Measurements from ENCODE around the gene TRA2B. TPM values are rescaled to one million over a fixed set of nuclear protein-coding genes. Genes with fewer than 3 reads are reported as not detected.

Gene TRA2B
- total and polyA plus RNA-seq, 7 experiments from 2014 or later, result 182 to 673 (median 216) TPM

DNA sequence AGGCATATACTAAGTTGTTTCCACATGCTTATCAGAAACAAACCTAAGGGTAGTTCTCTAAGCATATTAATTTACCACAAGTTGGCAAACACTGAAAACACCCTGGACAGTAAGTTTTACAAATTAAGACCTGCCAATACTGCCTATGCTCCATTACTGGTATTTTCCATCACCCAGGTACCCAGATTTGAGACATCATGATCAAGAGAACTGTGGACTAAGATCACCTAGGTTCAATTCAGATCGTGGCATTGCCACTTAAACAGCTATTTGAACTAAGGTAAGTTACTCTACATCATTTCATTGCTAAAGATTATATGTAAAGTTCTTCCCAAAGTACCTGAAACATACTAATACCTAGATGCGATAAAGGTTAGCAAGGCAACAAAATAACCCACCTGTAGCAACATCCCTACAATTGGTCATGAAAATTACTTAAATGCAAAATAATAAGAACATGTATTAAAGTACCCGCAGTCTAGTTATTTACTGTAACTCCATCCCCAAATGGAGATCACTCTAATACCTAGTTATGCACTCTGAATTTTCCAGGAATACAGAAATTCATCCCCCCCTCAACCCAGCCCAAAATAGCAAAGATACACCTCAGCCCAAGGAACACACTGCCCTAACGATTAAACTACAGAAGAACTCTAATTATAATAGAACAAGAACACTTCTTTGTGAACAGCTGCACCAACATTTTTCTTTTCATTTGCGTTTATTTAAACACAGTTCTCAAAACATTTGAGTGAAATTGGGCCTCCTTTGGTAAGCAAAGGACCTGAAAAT lies 21.6 kb downstream of the TRA2B start:
- no peaks in the 10 kb centered on the region for H3K9me3 Mint-ChIP-seq
- CTCF ChIA-PET, result no interaction called here
- no peak overlapping the region for H3K27ac ChIP-seq (ENCODE audit: low read depth, low read length)

GRCh38 chr3:185915642-185916041 lies 22.2 kb downstream of the TRA2B start:
- no peaks in the 10 kb centered on the region for H3K9me3 ChIP-seq (ENCODE audit: control insufficient read depth in 2 of 3, low read length in 3 of 3)
- no peak overlapping the region for H3K4me3 ChIP-seq (ENCODE audit: low read length)
- no peaks in the 10 kb centered on the region for H3K27me3 Mint-ChIP-seq
- H3K4me3 Mint-ChIP-seq, result no peak overlapping the region
- peaks cover 5 to 52% (median 27%) of the 10 kb centered on the region in 5 donors for H3K36me3 Mint-ChIP-seq
- H3K36me3 ChIP-seq (ENCODE audit: control insufficient read depth in 2 of 3, insufficient read depth in 3 of 3, low read length in 3 of 3), result peaks cover 15 to 60% (median 42%) of the 10 kb centered on the region in 3 experiments
- H3K9me3 Mint-ChIP-seq, result no peaks in the 10 kb centered on the region
- DNase-seq (no peak), ATAC-seq (no peak)
- peaks cover 2 to 11% (median 7%) of the 10 kb centered on the region in 7 donors for H3K4me1 Mint-ChIP-seq
- POLR2A ChIA-PET, result interaction anchor here (1.7 kb wide), 1 partner anchor 22 kb away, joined by 5 read pairs; the partner anchor contains the start of gene TRA2B
- H3K4me1 ChIP-seq (ENCODE audit: control insufficient read depth in 2 of 2, insufficient read depth in 2 of 2, low read length in 2 of 2), result no peaks in the 10 kb centered on the region
- no peak overlapping the region for H3K27ac ChIP-seq (ENCODE audit: low read depth, low read length)
- peak overlapping the region in 6 of 9 donors; percentile 11 to 84 (median 42) for H3K27ac Mint-ChIP-seq
- H3K27me3 ChIP-seq (ENCODE audit: control insufficient read depth in 2 of 2, insufficient read depth in 2 of 2, low read length in 2 of 2), result no peaks in the 10 kb centered on the region
- intact Hi-C loops (cut with micrococcal nuclease), result no loop called here
- CTCF ChIA-PET, result interaction anchor here (1.4 kb wide), 1 partner anchor 28 kb away, joined by 4 read pairs; no protein-coding TSS in a partner anchor

More for the DNA sequence above, 21.6 kb downstream of the TRA2B start:
- H3K9me3 ChIP-seq (ENCODE audit: control insufficient read depth in 2 of 3, low read length in 3 of 3), result no peaks in the 10 kb centered on the region
- no peak for ATAC-seq
- intact Hi-C loops (cut with micrococcal nuclease), result no loop called here
- Mint-ChIP-seq H3K27ac (peak overlapping the region in 5 of 9 donors; percentile 7 to 58 (median 27)), H3K4me1 (peaks cover 2 to 11% (median 7%) of the 10 kb centered on the region in 7 donors), H3K36me3 (peaks cover 5 to 57% (median 32%) of the 10 kb centered on the region in 5 donors), H3K27me3 (no peaks in the 10 kb centered on the region), H3K4me3 (no peak overlapping the region)
- H3K4me1 ChIP-seq (ENCODE audit: control insufficient read depth in 2 of 2, insufficient read depth in 2 of 2, low read length in 2 of 2), result no peaks in the 10 kb centered on the region
- no peaks in the 10 kb centered on the region for H3K27me3 ChIP-seq (ENCODE audit: control insufficient read depth in 2 of 2, insufficient read depth in 2 of 2, low read length in 2 of 2)
- POLR2A ChIA-PET, result interaction anchor here (1.7 kb wide), 1 partner anchor 21 kb away, joined by 5 read pairs; the partner anchor contains the start of gene TRA2B
- DNase-seq, result no peak
- H3K36me3 ChIP-seq (ENCODE audit: control insufficient read depth in 2 of 3, insufficient read depth in 3 of 3, low read length in 3 of 3), result peaks cover 19 to 66% (median 42%) of the 10 kb centered on the region in 3 experiments
- H3K4me3 ChIP-seq (ENCODE audit: low read length), result no peak overlapping the region

DNA sequence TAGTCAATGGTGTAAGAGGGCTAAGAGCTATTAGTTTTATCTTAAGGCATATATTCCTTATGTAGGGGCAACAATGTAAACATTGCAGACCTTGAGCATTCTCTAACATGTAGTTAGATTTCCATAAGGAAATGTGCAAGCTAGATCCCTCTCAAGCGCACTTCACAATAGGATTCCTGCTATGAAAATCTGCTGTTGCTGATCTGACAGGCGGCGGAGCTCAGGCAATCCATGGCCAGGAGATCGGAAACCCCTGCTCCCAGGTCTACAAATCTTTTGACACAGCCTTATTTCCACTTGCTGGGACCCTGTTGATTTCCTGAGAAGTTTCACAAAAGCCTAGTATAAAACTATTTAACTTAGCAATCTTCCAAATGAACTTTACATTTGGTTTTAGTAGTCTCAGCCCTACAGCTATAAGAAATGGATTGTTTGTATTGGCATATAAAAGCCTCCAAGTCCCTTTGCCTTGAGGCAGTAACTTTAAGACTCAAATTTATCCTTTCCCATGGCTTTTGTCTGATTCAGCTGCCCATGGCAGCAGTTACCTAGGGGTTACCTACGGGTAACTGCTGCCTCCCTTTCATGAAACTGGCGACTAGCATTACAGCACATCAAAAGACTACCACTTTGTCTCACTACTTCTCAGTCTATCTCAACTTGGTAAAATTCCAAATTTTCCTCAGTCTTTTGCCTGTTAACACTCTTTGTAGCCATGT lies 22.7 kb downstream of the TRA2B start:
- Histone ChIP-seq H3K36me3 (ENCODE audit: control insufficient read depth in 2 of 3, insufficient read depth in 3 of 3, low read length in 3 of 3) (peaks cover 15 to 54% (median 42%) of the 10 kb centered on the region in 3 experiments), H3K4me3 (ENCODE audit: low read length) (no peak overlapping the region), H3K4me1 (ENCODE audit: control insufficient read depth in 2 of 2, insufficient read depth in 2 of 2, low read length in 2 of 2) (no peaks in the 10 kb centered on the region), H3K27me3 (ENCODE audit: control insufficient read depth in 2 of 2, insufficient read depth in 2 of 2, low read length in 2 of 2) (no peaks in the 10 kb centered on the region), H3K27ac (ENCODE audit: low read depth, low read length) (no peak overlapping the region), H3K9me3 (ENCODE audit: control insufficient read depth in 2 of 3, low read length in 3 of 3) (no peaks in the 10 kb centered on the region)
- Mint-ChIP-seq H3K27ac (peak overlapping the region in 7 of 9 donors; percentile 11 to 84 (median 48)), H3K9me3 (peaks cover 0 to 3% (median 0%) of the 10 kb centered on the region in 11 donors), H3K4me1 (peaks cover 6 to 16% (median 11%) of the 10 kb centered on the region in 7 donors), H3K27me3 (no peaks in the 10 kb centered on the region), H3K4me3 (no peak overlapping the region), H3K36me3 (peaks cover 5 to 47% (median 25%) of the 10 kb centered on the region in 5 donors)
- DNase-seq, result no peak
- no peak for ATAC-seq
- ChIA-PET CTCF (interaction anchor here (1.4 kb wide), 1 partner anchor 28 kb away, joined by 4 read pairs; no protein-coding TSS in a partner anchor), POLR2A (interaction anchor here (1.2 to 1.7 kb wide), 2 partner anchors 12 to 23 kb away, joined by 4 to 5 read pairs; partner anchors contain the start of gene TRA2B)
- intact Hi-C loops (cut with micrococcal nuclease), result no loop called here

DNA sequence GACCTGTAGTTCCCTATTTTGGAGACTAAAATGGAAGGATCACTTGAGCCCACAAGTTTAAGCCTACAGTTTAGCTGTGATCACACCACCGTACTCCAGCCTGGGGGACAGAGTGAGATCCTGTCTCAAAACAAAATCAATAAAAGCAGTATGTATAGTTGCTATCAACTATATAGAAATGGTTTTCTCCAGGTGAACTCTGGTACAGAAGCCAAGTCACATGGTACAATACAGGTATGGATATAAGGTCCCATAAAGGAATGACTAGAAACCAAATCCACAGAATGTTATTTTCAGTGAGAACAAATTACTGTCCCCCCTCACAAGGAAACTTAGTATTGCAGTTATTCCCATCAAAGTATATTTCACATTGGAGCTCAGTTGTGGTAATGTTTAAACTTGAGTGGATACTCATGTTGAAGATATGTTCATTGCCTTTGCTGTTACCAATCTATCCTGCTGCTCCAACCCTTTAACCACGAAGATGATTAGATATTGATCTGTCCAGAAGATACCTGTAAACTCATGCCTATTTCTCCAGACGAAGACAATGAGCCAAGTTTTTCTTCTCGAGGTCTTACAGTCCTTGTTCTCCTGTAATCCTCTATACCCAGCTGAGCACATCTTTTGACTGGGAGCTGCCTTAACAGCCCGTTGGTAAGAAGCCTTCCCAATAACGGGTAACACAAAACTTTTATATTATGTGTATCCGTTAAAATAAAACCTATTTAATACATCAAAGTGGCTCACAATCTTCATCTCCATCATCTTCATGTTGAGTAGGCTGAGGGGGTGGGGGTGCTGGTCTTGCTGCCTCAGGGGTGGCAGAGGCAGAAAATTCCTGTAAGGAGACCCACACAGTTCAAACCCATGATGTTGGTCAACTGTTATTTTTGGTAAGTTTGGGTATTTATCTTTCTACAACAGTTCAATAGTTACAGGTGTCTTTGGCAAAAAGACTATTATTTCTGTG lies 24.6 kb downstream of the TRA2B start:
- H3K4me3 Mint-ChIP-seq, result peak overlapping the region in 1 of 10 donors; percentile 11
- CTCF ChIA-PET, result interaction anchor here (1.3 kb wide), 1 partner anchor 30 kb away, joined by 4 read pairs; no protein-coding TSS in a partner anchor

GRCh38 chr3:185912512-185912911 lies 25.3 kb downstream of the TRA2B start:
- ATAC-seq, result no peak
- H3K36me3 ChIP-seq (ENCODE audit: control insufficient read depth in 2 of 3, insufficient read depth in 3 of 3, low read length in 3 of 3), result peaks cover 6 to 32% (median 28%) of the 10 kb centered on the region in 3 experiments
- H3K4me1 Mint-ChIP-seq, result peaks cover 4 to 12% (median 9%) of the 10 kb centered on the region in 7 donors
- intact Hi-C loops (cut with micrococcal nuclease), result no loop called here
- H3K4me3 Mint-ChIP-seq, result peak overlapping the region in 1 of 10 donors; percentile 11
- no peaks in the 10 kb centered on the region for H3K4me1 ChIP-seq (ENCODE audit: control insufficient read depth in 2 of 2, insufficient read depth in 2 of 2, low read length in 2 of 2)
- H3K4me3 ChIP-seq (ENCODE audit: low read length), result no peak overlapping the region
- no peaks in the 10 kb centered on the region for H3K27me3 ChIP-seq (ENCODE audit: control insufficient read depth in 2 of 2, insufficient read depth in 2 of 2, low read length in 2 of 2)
- POLR2A ChIA-PET, result interaction anchor here (0.6 to 1.4 kb wide), 11 partner anchors 9 to 1571 kb away, joined by 3 to 5 read pairs (median 3); partner anchors contain the start of genes EIF4A2 and TRA2B
- no peak for DNase-seq
- peaks cover 0 to 2% (median 0%) of the 10 kb centered on the region in 5 donors for H3K27me3 Mint-ChIP-seq
- CTCF ChIA-PET, result interaction anchor here (1.3 kb wide), 1 partner anchor 31 kb away, joined by 4 read pairs; no protein-coding TSS in a partner anchor
- peaks cover 5 to 33% (median 16%) of the 10 kb centered on the region in 5 donors for H3K36me3 Mint-ChIP-seq
- no peak overlapping the region for H3K27ac ChIP-seq (ENCODE audit: low read depth, low read length)
- peak overlapping the region in 3 of 9 donors; percentile 36 to 51 (median 48) for H3K27ac Mint-ChIP-seq
- H3K9me3 Mint-ChIP-seq, result peaks cover 0 to 5% (median 0%) of the 10 kb centered on the region in 11 donors
- no peaks in the 10 kb centered on the region for H3K9me3 ChIP-seq (ENCODE audit: control insufficient read depth in 2 of 3, low read length in 3 of 3)

More for the DNA sequence above, 24.6 kb downstream of the TRA2B start:
- Histone ChIP-seq H3K9me3 (ENCODE audit: control insufficient read depth in 2 of 3, low read length in 3 of 3) (no peaks in the 10 kb centered on the region), H3K4me1 (ENCODE audit: control insufficient read depth in 2 of 2, insufficient read depth in 2 of 2, low read length in 2 of 2) (no peaks in the 10 kb centered on the region), H3K27ac (ENCODE audit: low read depth, low read length) (no peak overlapping the region), H3K27me3 (ENCODE audit: control insufficient read depth in 2 of 2, insufficient read depth in 2 of 2, low read length in 2 of 2) (no peaks in the 10 kb centered on the region), H3K36me3 (ENCODE audit: control insufficient read depth in 2 of 3, insufficient read depth in 3 of 3, low read length in 3 of 3) (peaks cover 6 to 39% (median 36%) of the 10 kb centered on the region in 3 experiments), H3K4me3 (ENCODE audit: low read length) (no peak overlapping the region)
- Mint-ChIP-seq H3K27ac (peak overlapping the region in 4 of 9 donors; percentile 0 to 48 (median 18)), H3K9me3 (peaks cover 0 to 5% (median 0%) of the 10 kb centered on the region in 11 donors), H3K4me1 (peaks cover 4 to 12% (median 9%) of the 10 kb centered on the region in 7 donors), H3K27me3 (peaks cover 0 to 2% (median 0%) of the 10 kb centered on the region in 5 donors), H3K36me3 (peaks cover 5 to 35% (median 16%) of the 10 kb centered on the region in 5 donors)
- intact Hi-C loops (cut with micrococcal nuclease), result no loop called here
- POLR2A ChIA-PET, result interaction anchor here (0.6 to 1.4 kb wide), 7 partner anchors 9 to 1572 kb away, joined by 3 to 5 read pairs (median 3); partner anchors contain the start of gene EIF4A2
- DNase-seq, result no peak
- peak; percentile 37 for ATAC-seq
